CD4-positive, alpha-beta memory T cell (primary cell): ENCODE data around the gene BCL2L11. TPM values are rescaled to one million over a fixed set of nuclear protein-coding genes. Genes with fewer than 3 reads are reported as not detected.
A peak's percentile ranks its signal among the peaks of the same experiment; 100 is the strongest.

Source experiments
- CTCF ChIA-PET: fragments of 350-600 bp; sonication (Branson Sonifier 250); formaldehyde crosslinking; loops from one replicate; lab custom pipeline; 2021; ENCODE audit warnings: inconsistent platforms; ENCODE audit not compliant: partially characterized antibody; lab: Charles Lee
- POLR2A ChIA-PET: fragments of 350-600 bp; sonication (Branson Sonifier 250); formaldehyde crosslinking; loops from one replicate; lab custom pipeline; 2021; ENCODE audit not compliant: partially characterized antibody; lab: Charles Lee
- DNase-seq, 5 donors: peaks; one replicate each; pipeline versions ENCODE4 v3.0.0 to v3.0.0-alpha.2; 2020 to 2022; ENCODE audit warnings: mixed read lengths in 1 of 5
- H3K27ac ChIP-seq: one replicate; pipeline ENCODE4 v1.7.0; 2013; ENCODE audit warnings: low read depth, low read length
- H3K27me3 ChIP-seq: 2 replicates; pipeline ENCODE4 v1.7.0; 2013; ENCODE audit warnings: mild to moderate bottlenecking, low read length, moderate library complexity; ENCODE audit not compliant: insufficient read depth
- H3K36me3 ChIP-seq: 2 replicates; pipeline ENCODE4 v1.7.0; 2013; ENCODE audit warnings: mild to moderate bottlenecking, low read length, moderate library complexity; ENCODE audit not compliant: insufficient read depth
- H3K4me1 ChIP-seq: 2 replicates; pipeline ENCODE4 v1.7.0; 2013; ENCODE audit warnings: mild to moderate bottlenecking, low read length, moderate library complexity; ENCODE audit not compliant: insufficient read depth
- H3K4me3 ChIP-seq, 2 donors: one replicate each; pipeline ENCODE4 v1.7.0; 2013; ENCODE audit warnings: low read length in 2 of 2, mild to moderate bottlenecking in 1 of 2
- H3K9me3 ChIP-seq, 2 donors: one replicate each; pipeline ENCODE4 v1.7.0; 2013; ENCODE audit warnings: low read length in 2 of 2, control low read depth in 1 of 2; ENCODE audit not compliant: control insufficient read depth in 1 of 2
- H3K27ac Mint-ChIP-seq, 7 donors: one replicate each; pipeline ENCODE4 v1.8.0; 2020 to 2021; ENCODE audit warnings: mixed read lengths in 7 of 7, mild to moderate bottlenecking in 6 of 7, inconsistent platforms in 3 of 7, moderate library complexity in 3 of 7
- H3K27me3 Mint-ChIP-seq, 2 donors: one replicate each; pipeline ENCODE4 v1.8.0; 2020 to 2021; ENCODE audit warnings: mixed read lengths in 2 of 2
- H3K36me3 Mint-ChIP-seq, 2 donors: one replicate each; pipeline ENCODE4 v1.8.0; 2020 to 2021; ENCODE audit warnings: mixed read lengths in 2 of 2, inconsistent platforms in 1 of 2, mild to moderate bottlenecking in 1 of 2
- H3K4me1 Mint-ChIP-seq, 4 donors: one replicate each; pipeline ENCODE4 v1.8.0; 2020 to 2021; ENCODE audit warnings: mixed read lengths in 4 of 4, mild to moderate bottlenecking in 1 of 4
- H3K4me3 Mint-ChIP-seq, 8 donors: one replicate each; pipeline ENCODE4 v1.8.0; 2020 to 2021; ENCODE audit warnings: mixed read lengths in 8 of 8, mild to moderate bottlenecking in 7 of 8, moderate library complexity in 6 of 8, inconsistent platforms in 3 of 8
- H3K9me3 Mint-ChIP-seq, 8 donors: one replicate each; pipeline ENCODE4 v1.8.0; 2020 to 2021; ENCODE audit warnings: mixed read lengths in 8 of 8, mild to moderate bottlenecking in 5 of 8, inconsistent platforms in 3 of 8, moderate library complexity in 1 of 8
- intact Hi-C: fragments of 100-400 bp; cut with micrococcal nuclease; formaldehyde crosslinking; loops from one replicate; pipeline ENCODE4 v1.15.1; 2023
- polyA plus RNA-seq, 2 donors: library from polyadenylated mRNA; unstranded; fragments of 300-500 nt; fragmentation: Illumina TruSeq; gene quantifications; one replicate each; pipeline ENCODE4 v1.2.3, GENCODE V29; 2021
- total RNA-seq, 2 experiments: library from RNA; stranded (reverse); gene quantifications; one replicate each; pipeline ENCODE4 v1.2.3, GENCODE V29; 2021

Gene BCL2L11
- total and polyA plus RNA-seq, 4 experiments from 2014 or later = 4.7 to 34.1 (median 24.6) TPM

DNA sequence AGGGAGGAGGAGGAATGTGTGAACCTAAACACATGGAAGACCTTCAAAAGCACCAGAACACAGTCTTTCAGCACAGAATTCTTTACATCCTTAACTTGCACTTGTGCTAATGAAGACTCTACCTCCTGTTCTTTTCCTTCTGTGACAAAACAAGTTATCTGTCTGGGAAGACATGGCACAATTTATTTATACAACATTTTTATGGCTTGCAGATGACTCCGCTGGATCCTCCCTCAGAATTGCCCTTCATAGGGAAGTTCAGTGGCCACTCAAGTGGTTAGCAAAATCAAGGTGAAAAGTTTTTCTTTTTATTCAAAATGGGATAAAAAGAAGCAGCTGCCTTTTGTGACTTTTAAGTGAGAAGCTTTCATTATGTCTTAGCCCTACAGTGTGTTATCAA, 21.4 kb downstream of the BCL2L11 start:
- no peak overlapping the region for H3K27ac ChIP-seq
- intact Hi-C loops = no loop called here
- no peak overlapping the region for H3K4me3 ChIP-seq
- DNase-seq = no peak
- Mint-ChIP-seq H3K27ac (no peak overlapping the region), H3K4me1 (peaks cover 3 to 9% (median 5%) of the 10 kb centered on the region in 4 donors), H3K9me3 (no peaks in the 10 kb centered on the region), H3K36me3 (peaks cover 29 to 37% of the 10 kb centered on the region in 2 donors), H3K4me3 (no peak overlapping the region), H3K27me3 (no peaks in the 10 kb centered on the region)
- H3K27me3 ChIP-seq = no peaks in the 10 kb centered on the region
- no peaks in the 10 kb centered on the region for H3K4me1 ChIP-seq
- H3K36me3 ChIP-seq = peaks cover 3% of the 10 kb centered on the region
- POLR2A ChIA-PET = no interaction called here
- H3K9me3 ChIP-seq = no peaks in the 10 kb centered on the region
- CTCF ChIA-PET = no interaction called here

DNA sequence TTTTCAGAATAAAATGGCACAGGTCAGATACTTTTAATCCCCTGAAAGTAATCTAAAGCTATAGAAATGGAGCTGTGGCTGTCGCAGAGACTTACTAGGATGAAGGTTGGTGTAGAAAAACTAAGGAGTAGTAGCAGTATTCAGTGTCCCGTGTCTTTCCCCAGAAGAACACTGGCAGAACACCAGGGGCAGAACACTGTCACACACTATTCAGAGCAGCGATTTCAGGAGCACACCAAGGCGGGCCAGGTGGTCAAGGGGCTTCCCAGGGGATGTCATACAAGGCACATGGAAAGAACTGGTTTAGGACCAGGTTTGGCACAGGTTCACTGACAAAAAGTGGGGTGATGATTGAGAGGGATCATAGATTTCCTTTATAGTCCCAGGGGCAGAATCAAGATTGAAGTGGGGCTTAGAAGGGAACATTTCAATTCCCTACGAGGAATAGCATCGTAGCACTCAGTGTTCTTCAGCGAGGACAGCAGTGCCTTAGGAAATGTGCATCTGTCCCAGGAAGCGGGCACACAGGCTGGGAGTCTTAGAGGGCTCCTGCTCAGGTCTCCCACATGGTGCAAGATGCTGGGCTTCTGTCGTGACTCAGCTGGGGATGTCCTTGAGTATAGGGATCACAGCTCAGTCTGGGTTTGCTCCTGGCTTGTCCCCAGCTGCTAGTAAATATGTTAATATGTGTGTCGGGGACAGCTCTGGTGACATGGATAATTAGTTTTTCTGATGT, 22.6 kb downstream of the BCL2L11 start:
- no peak overlapping the region for H3K4me3 Mint-ChIP-seq
- no peaks in the 10 kb centered on the region for H3K9me3 ChIP-seq
- no peak for DNase-seq
- H3K27me3 Mint-ChIP-seq = no peaks in the 10 kb centered on the region
- H3K4me3 ChIP-seq = no peak overlapping the region
- H3K9me3 Mint-ChIP-seq = no peaks in the 10 kb centered on the region
- no peak overlapping the region for H3K27ac ChIP-seq
- H3K4me1 ChIP-seq = no peaks in the 10 kb centered on the region
- H3K27me3 ChIP-seq = no peaks in the 10 kb centered on the region
- H3K4me1 Mint-ChIP-seq = peaks cover 0 to 9% (median 4%) of the 10 kb centered on the region in 4 donors
- CTCF ChIA-PET = interaction anchor here (1.5 kb wide), 1 partner anchor 8 kb away, joined by 3 read pairs; no protein-coding TSS in a partner anchor
- POLR2A ChIA-PET = no interaction called here
- intact Hi-C loops = no loop called here
- peaks cover 25 to 33% of the 10 kb centered on the region in 2 donors for H3K36me3 Mint-ChIP-seq
- H3K36me3 ChIP-seq = peaks cover 3% of the 10 kb centered on the region
- no peak overlapping the region for H3K27ac Mint-ChIP-seq

DNA sequence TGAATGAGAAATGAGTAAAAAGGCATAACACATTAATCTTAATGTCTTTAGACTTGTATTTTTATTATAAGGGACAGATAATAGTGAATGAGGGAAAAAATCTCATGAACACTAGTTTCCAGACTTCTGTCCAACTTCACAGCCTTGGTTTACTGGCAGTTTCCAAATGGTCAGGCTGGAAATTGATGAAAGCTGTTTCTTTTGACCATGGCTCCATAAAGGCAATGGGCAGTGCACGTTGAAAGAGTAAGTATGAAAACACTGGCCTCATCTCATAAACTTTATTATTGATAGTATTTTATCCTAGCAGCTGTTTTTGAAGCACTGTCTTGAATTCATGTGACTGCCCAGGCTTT, 23.1 kb downstream of the BCL2L11 start:
- Histone ChIP-seq H3K4me1 (no peaks in the 10 kb centered on the region), H3K36me3 (peaks cover 3% of the 10 kb centered on the region), H3K4me3 (no peak overlapping the region), H3K27ac (no peak overlapping the region), H3K27me3 (no peaks in the 10 kb centered on the region), H3K9me3 (no peaks in the 10 kb centered on the region)
- POLR2A ChIA-PET = interaction anchor here (0.9 kb wide), 1 partner anchor 24 kb away, joined by 3 read pairs; the partner anchor contains the start of gene BCL2L11
- Mint-ChIP-seq H3K4me3 (no peak overlapping the region), H3K27ac (no peak overlapping the region), H3K36me3 (peaks cover 25 to 33% of the 10 kb centered on the region in 2 donors), H3K4me1 (peaks cover 0 to 9% (median 4%) of the 10 kb centered on the region in 4 donors), H3K9me3 (no peaks in the 10 kb centered on the region), H3K27me3 (no peaks in the 10 kb centered on the region)
- CTCF ChIA-PET = interaction anchor here (1.2 to 1.5 kb wide), 2 partner anchors 9 to 11 kb away, joined by 3 read pairs; no protein-coding TSS in a partner anchor
- no peak for DNase-seq
- intact Hi-C loops = no loop called here

DNA sequence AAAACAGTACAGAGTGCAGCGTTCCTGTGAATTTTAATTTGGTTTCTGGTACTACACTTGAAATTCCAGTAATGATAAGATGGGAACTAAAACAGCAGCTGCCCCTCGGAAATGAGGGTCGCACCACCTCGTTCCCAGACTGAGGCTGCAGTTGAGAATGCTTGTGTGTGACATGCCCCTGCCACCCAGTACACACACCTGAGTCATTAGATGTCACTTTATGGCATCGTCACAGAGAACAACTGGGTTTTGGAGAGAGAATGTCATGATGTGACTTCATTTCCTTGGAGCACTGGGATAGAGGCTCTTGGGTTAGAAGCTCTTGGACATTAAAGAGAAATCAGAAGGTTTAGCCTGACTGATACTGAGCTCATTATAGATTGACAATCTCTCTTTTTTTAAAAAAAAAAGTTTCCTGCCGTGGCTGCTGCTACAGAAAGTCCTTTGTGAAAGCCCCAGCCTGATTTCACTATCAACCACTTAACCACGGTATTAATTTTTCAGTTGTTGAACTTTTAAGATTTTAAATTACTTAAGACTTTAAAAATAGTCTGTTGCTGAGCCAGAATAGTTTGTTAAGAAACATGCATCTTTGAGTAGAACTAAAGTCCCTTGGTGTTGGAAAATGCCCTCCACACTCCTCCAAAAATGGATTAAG, 24.5 kb downstream of the BCL2L11 start:
- Mint-ChIP-seq H3K27ac (no peak overlapping the region), H3K4me1 (peaks cover 0 to 11% (median 6%) of the 10 kb centered on the region in 4 donors), H3K9me3 (no peaks in the 10 kb centered on the region), H3K36me3 (peaks cover 21 to 26% of the 10 kb centered on the region in 2 donors), H3K4me3 (no peak overlapping the region), H3K27me3 (no peaks in the 10 kb centered on the region)
- CTCF ChIA-PET = interaction anchor here (1.5 kb wide), 1 partner anchor 10 kb away, joined by 3 read pairs; no protein-coding TSS in a partner anchor
- Histone ChIP-seq H3K4me1 (no peaks in the 10 kb centered on the region), H3K27me3 (no peaks in the 10 kb centered on the region), H3K4me3 (no peak overlapping the region), H3K27ac (no peak overlapping the region), H3K36me3 (no peaks in the 10 kb centered on the region), H3K9me3 (no peaks in the 10 kb centered on the region)
- DNase-seq = no peak
- intact Hi-C loops = no loop called here
- POLR2A ChIA-PET = interaction anchor here (0.6 to 0.9 kb wide), 2 partner anchors 22 to 377 kb away, joined by 3 to 4 read pairs; no protein-coding TSS in a partner anchor

DNA sequence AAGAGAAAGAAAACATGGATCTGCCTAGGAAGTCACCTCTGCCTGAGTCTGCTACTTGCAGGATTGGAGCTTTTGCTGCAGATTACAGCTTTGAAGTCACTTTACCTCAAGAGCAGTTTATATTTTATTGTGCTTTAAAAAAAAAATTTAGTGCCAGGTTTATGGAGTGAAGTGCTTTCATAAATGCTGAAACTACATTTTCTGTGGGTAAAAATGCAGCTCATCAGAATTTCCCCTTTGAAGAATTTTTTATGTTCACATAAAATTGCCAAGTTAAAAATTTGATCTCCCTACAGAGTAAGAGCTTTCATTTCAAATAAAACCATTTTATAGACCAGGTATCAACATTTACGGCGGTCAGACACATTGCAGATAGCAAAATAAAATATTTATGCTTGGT, 25.2 kb downstream of the BCL2L11 start:
- CTCF ChIA-PET = interaction anchor here (0.7 kb wide), 1 partner anchor 25 kb away, joined by 3 read pairs; the partner anchor contains the start of gene BCL2L11
- peaks cover 0 to 8% (median 6%) of the 10 kb centered on the region in 4 donors for H3K4me1 Mint-ChIP-seq
- H3K27ac Mint-ChIP-seq = no peak overlapping the region
- no peaks in the 10 kb centered on the region for H3K9me3 Mint-ChIP-seq
- no peak overlapping the region for H3K27ac ChIP-seq
- no peaks in the 10 kb centered on the region for H3K4me1 ChIP-seq
- H3K4me3 ChIP-seq = no peak overlapping the region
- peaks cover 19 to 26% of the 10 kb centered on the region in 2 donors for H3K36me3 Mint-ChIP-seq
- DNase-seq = no peak
- POLR2A ChIA-PET = no interaction called here
- H3K27me3 ChIP-seq = no peaks in the 10 kb centered on the region
- H3K9me3 ChIP-seq = no peaks in the 10 kb centered on the region
- H3K36me3 ChIP-seq = no peaks in the 10 kb centered on the region
- intact Hi-C loops = no loop called here
- no peaks in the 10 kb centered on the region for H3K27me3 Mint-ChIP-seq
- no peak overlapping the region for H3K4me3 Mint-ChIP-seq

DNA sequence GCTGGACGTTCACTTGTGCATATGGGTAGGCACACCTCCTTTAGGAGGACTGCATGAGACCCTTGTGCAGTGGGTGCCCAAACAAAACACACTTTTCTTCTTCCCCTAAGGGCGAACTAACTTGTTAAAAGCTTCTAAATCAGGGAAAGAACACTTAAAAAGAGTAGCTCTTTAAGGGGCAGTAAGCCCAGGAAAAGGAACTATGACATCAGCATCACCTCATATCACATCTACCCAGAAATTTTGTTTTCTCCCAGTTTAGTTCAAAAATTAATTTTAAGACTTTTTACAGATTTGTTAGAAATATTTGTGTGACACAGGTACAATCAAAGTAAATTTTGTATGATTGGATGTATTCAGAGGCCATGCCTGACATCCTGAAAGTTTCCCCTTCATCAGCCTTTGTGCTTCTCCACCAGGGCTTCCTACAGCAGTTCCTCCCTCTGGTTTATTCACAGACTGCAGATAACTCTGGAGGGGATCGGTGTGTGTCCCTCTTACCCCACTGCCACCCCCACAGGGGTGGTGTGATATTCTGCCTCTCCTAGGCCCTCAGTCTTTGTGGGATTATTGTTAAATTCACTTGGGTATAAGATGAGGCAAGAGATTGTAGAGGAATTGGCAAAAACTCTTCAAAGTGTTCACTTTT, 27.6 kb downstream of the BCL2L11 start:
- Mint-ChIP-seq H3K27ac (peak overlapping the region in 1 of 7 donors; percentile 43), H3K4me3 (no peak overlapping the region), H3K9me3 (no peaks in the 10 kb centered on the region), H3K4me1 (peaks cover 0 to 7% (median 5%) of the 10 kb centered on the region in 4 donors), H3K27me3 (no peaks in the 10 kb centered on the region), H3K36me3 (peaks cover 35 to 44% of the 10 kb centered on the region in 2 donors)
- peaks cover 12% of the 10 kb centered on the region for H3K36me3 ChIP-seq
- H3K4me1 ChIP-seq = no peaks in the 10 kb centered on the region
- H3K27me3 ChIP-seq = no peaks in the 10 kb centered on the region
- H3K4me3 ChIP-seq = no peak overlapping the region
- no peak for DNase-seq
- ChIA-PET CTCF (no interaction called here), POLR2A (no interaction called here)
- intact Hi-C loops = no loop called here
- H3K9me3 ChIP-seq = no peaks in the 10 kb centered on the region
- no peak overlapping the region for H3K27ac ChIP-seq

DNA sequence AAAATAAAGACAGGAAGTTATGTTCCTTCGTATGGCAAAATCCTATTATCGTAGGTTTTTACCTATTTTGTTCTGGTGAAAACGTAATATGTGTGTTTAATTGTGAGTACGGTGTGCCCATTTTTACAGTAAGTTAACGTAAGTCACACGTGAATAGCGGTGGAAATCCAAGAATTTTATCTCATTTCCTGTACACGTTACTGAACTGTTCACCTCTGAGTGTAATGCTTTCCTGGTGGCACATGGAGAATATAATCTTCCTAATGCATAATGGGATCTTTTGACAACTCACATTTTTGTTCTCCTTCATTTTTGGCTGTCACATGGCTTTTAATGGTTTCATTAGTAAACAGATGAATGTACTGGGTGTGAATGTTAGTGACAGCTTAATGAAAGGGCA, 28.2 kb downstream of the BCL2L11 start:
- no peaks in the 10 kb centered on the region for H3K4me1 ChIP-seq
- no peak overlapping the region for H3K27ac ChIP-seq
- CTCF ChIA-PET = no interaction called here
- H3K4me3 Mint-ChIP-seq = no peak overlapping the region
- H3K9me3 ChIP-seq = no peaks in the 10 kb centered on the region
- H3K36me3 ChIP-seq = peaks cover 12% of the 10 kb centered on the region
- H3K4me3 ChIP-seq = no peak overlapping the region
- no peaks in the 10 kb centered on the region for H3K27me3 ChIP-seq
- POLR2A ChIA-PET = no interaction called here
- intact Hi-C loops = no loop called here
- H3K4me1 Mint-ChIP-seq = peaks cover 0 to 9% (median 5%) of the 10 kb centered on the region in 4 donors
- H3K27ac Mint-ChIP-seq = no peak overlapping the region
- no peaks in the 10 kb centered on the region for H3K27me3 Mint-ChIP-seq
- H3K9me3 Mint-ChIP-seq = no peaks in the 10 kb centered on the region
- H3K36me3 Mint-ChIP-seq = peaks cover 37 to 49% of the 10 kb centered on the region in 2 donors
- DNase-seq = no peak
